WERI-Rb-1 (cell line): ENCODE measurements around the gene DSG3.

Experiments
- DNase-seq: peaks from one replicate; pipeline ENCODE4 v3.0.0-alpha.2; 2020
- H3K27ac ChIP-seq: fragments of 250-450 bp; sonication (Bioruptor Pico); 2 replicates; pipeline ENCODE4 v1.5.1; 2020; ENCODE audit warnings: mild to moderate bottlenecking, moderate library complexity
- H3K27me3 ChIP-seq: fragments of 250-450 bp; sonication (Bioruptor Pico); 2 replicates; pipeline ENCODE4 v1.5.1; 2021; ENCODE audit warnings: mild to moderate bottlenecking, low read depth, moderate library complexity; ENCODE audit not compliant: insufficient read depth, severe bottlenecking
- H3K36me3 ChIP-seq: fragments of 250-450 bp; sonication (Bioruptor Pico); 2 replicates; pipeline ENCODE4 v1.5.1; 2020; ENCODE audit warnings: mild to moderate bottlenecking, moderate library complexity
- H3K4me3 ChIP-seq: 2 replicates; pipeline ENCODE4 v1.5.1; 2011; ENCODE audit warnings: low read depth, mild to moderate bottlenecking, control low read depth, low read length
- H3K9me3 ChIP-seq: fragments of 250-450 bp; sonication (Bioruptor Pico); 2 replicates; pipeline ENCODE4 v1.5.1; 2021; ENCODE audit warnings: mild to moderate bottlenecking, moderate library complexity; ENCODE audit not compliant: severe bottlenecking
- CTCF ChIP-seq: IDR thresholded peaks from 2 replicates; pipeline ENCODE4 v1.5.1; 2011; ENCODE audit warnings: low read depth, mild to moderate bottlenecking, control low read depth, inconsistent platforms, low read length

The DSG3 gene

GRCh38 chr18:31478688-31479087 lies 31.1 kb downstream of the DSG3 start:
- TF ChIP-seq CTCF, result no peak
- Histone ChIP-seq H3K27ac (no peak overlapping the region), H3K9me3 (no peaks in the 10 kb centered on the region), H3K36me3 (no peaks in the 10 kb centered on the region), H3K27me3 (no peaks in the 10 kb centered on the region), H3K4me3 (no peak overlapping the region)
- DNase-seq, result no peak

- Histone ChIP-seq H3K27me3 (no peaks in the 10 kb centered on the region), H3K4me3 (no peak overlapping the region), H3K9me3 (no peaks in the 10 kb centered on the region), H3K27ac (no peak overlapping the region), H3K36me3 (no peaks in the 10 kb centered on the region)
- no peak for TF ChIP-seq CTCF
- DNase-seq, result no peak
Observed at GRCh38 chr18:31482051-31482450, 34.5 kb downstream of the DSG3 start.

GRCh38 chr18:31483396-31483795 lies 35.9 kb downstream of the DSG3 start:
- no peak overlapping the region for H3K4me3 ChIP-seq
- H3K27ac ChIP-seq, result no peak overlapping the region
- H3K36me3 ChIP-seq, result no peaks in the 10 kb centered on the region
- no peak for TF ChIP-seq CTCF
- H3K27me3 ChIP-seq, result no peaks in the 10 kb centered on the region
- H3K9me3 ChIP-seq, result no peaks in the 10 kb centered on the region
- no peak for DNase-seq

GRCh38 chr18:31484461-31484860 lies 36.9 kb downstream of the DSG3 start:
- Histone ChIP-seq H3K27ac (no peak overlapping the region), H3K27me3 (no peaks in the 10 kb centered on the region), H3K4me3 (no peak overlapping the region), H3K36me3 (no peaks in the 10 kb centered on the region), H3K9me3 (no peaks in the 10 kb centered on the region)
- DNase-seq, result no peak
- no peak for TF ChIP-seq CTCF

GRCh38 chr18:31486165-31486564 lies 38.6 kb downstream of the DSG3 start:
- no peak for DNase-seq
- no peak for TF ChIP-seq CTCF
- no peaks in the 10 kb centered on the region for H3K27me3 ChIP-seq
- H3K9me3 ChIP-seq, result no peaks in the 10 kb centered on the region
- no peaks in the 10 kb centered on the region for H3K36me3 ChIP-seq
- no peak overlapping the region for H3K27ac ChIP-seq
- H3K4me3 ChIP-seq, result no peak overlapping the region

- no peak overlapping the region for H3K4me3 ChIP-seq
- TF ChIP-seq CTCF, result no peak
- H3K9me3 ChIP-seq, result no peaks in the 10 kb centered on the region
- no peaks in the 10 kb centered on the region for H3K36me3 ChIP-seq
- DNase-seq, result no peak
- no peaks in the 10 kb centered on the region for H3K27me3 ChIP-seq
- no peak overlapping the region for H3K27ac ChIP-seq
Observed at GRCh38 chr18:31487246-31488015, 39.9 kb downstream of the DSG3 start.
